Testis (tissue), 5 donors: ENCODE measurements around the gene PRR5L. TPM values are rescaled to one million over a fixed set of nuclear protein-coding genes. Genes with fewer than 3 reads are reported as not detected.

ENCODE experiments used
- DNase-seq: peaks from one replicate; pipeline ENCODE4 v3.0.0-alpha.2; 2019
- H3K27ac ChIP-seq, 2 donors: fragments of 200-600 bp; sonication (generic); one replicate each; pipeline ENCODE4 v1.5.1; 2019
- H3K27me3 ChIP-seq: fragments of 200-600 bp; sonication (generic); one replicate; pipeline ENCODE4 v1.5.1; 2019
- H3K36me3 ChIP-seq: fragments of 200-600 bp; sonication (generic); one replicate; pipeline ENCODE4 v1.5.1; 2017; ENCODE audit warnings: low read depth; ENCODE audit errors: missing control alignments
- H3K4me1 ChIP-seq: fragments of 200-600 bp; sonication (generic); one replicate; pipeline ENCODE4 v1.5.1; 2019
- H3K4me3 ChIP-seq, 2 donors: fragments of 200-600 bp; sonication (generic); one replicate each; pipeline ENCODE4 v1.5.1; 2017 to 2019
- H3K9me3 ChIP-seq: fragments of 200-600 bp; sonication (generic); one replicate; pipeline ENCODE4 v1.5.1; 2017
- POLR2A ChIP-seq: fragments of 450-650 bp; IDR thresholded peaks from one replicate; pipeline ENCODE4 v1.6.1; 2017; ENCODE audit warnings: antibody characterized with exemption, mild to moderate bottlenecking, moderate library complexity
- WGBS, 2 donors: methylation state at CpG; one replicate each; pipeline ENCODE4 v1.1.5; 2018; 5-methylcytosine and 5-hydroxymethylcytosine counted together
- intact Hi-C: fragments of 100-400 bp; cut with DNase I; formaldehyde crosslinking; loops from one replicate; pipeline ENCODE4 v1.15.1; 2023; ENCODE audit warnings: low total_unique reads
- long read RNA-seq, 2 donors: transcript quantifications; one replicate each; lab custom pipeline, GENCODE V29; 2026
- polyA plus RNA-seq: library from polyadenylated mRNA; stranded (reverse); fragments of 350-450 nt; fragmentation: Illumina TruSeq; extraction: RNeasy Lipid Tissue Mini Kit (QIAGEN cat#74804); gene quantifications from one replicate; pipeline ENCODE4 v1.2.3, GENCODE V29; 2014; ENCODE audit warnings: low read depth, low replicate concordance; ENCODE audit not compliant: insufficient read depth
- total RNA-seq, 2 donors: library from RNA; depleted of rRNA; stranded (reverse); fragments of >200 nt; gene quantifications; one replicate each; pipeline ENCODE4 v1.2.3, GENCODE V29; 2016
- TF ChIP-seq, protein P1 (sequence below), 3 experiments: fragments of 450-650 bp in 2 of 3; fragments of 200-600 bp in 1 of 3; sonication (generic) in 1 of 3; IDR thresholded peaks; one replicate each; pipeline ENCODE4 v1.5.1; 2016 to 2019; ENCODE audit warnings: antibody characterized with exemption in 3 of 3, mild to moderate bottlenecking in 2 of 3, moderate library complexity in 1 of 3

The PRR5L gene
- total RNA-seq (10 to 100 TPM; 14.7 to 15.4 TPM), polyA plus RNA-seq (8.1 TPM)
- long read RNA-seq, donor 1, result 0 reads
- long read RNA-seq, donor 2, result 0 reads

DNA sequence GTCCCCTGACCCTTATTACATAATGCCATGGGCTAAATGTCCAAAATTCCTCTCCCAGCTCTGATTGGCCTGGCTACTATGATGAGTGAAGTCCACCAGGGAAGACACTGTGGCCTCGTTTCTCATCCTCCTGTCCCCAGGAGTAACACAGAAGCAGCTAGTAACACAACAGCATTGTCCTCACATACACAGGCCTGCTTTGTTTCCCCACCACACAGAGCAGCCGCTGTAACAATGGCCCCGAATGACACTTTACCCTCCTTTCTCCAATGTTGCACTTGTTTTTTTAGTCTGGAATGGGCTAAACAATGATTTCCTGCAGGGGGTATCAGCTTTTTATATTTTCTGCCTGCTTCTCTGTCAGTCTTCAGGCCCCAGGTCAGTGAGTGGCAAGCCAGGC lies at the start of gene PRR5L:
Gene PRR5L (plus strand): TSS at position 363 of the 400 bp plus-strand sequence. CDS start 104,834 bp downstream, outside the sequence.
- H3K27me3 ChIP-seq, result no peaks in the 10 kb centered on the region
- H3K4me3 ChIP-seq, result no peak within 1 kb of the TSS
- 68 to 83% methylated on average over 3 of the region's 3 CpGs for WGBS, 2 donors
- H3K4me1 ChIP-seq, result no peaks in the 10 kb centered on the region
- no peak for TF ChIP-seq POLR2A
- TF ChIP-seq, protein P1, sequence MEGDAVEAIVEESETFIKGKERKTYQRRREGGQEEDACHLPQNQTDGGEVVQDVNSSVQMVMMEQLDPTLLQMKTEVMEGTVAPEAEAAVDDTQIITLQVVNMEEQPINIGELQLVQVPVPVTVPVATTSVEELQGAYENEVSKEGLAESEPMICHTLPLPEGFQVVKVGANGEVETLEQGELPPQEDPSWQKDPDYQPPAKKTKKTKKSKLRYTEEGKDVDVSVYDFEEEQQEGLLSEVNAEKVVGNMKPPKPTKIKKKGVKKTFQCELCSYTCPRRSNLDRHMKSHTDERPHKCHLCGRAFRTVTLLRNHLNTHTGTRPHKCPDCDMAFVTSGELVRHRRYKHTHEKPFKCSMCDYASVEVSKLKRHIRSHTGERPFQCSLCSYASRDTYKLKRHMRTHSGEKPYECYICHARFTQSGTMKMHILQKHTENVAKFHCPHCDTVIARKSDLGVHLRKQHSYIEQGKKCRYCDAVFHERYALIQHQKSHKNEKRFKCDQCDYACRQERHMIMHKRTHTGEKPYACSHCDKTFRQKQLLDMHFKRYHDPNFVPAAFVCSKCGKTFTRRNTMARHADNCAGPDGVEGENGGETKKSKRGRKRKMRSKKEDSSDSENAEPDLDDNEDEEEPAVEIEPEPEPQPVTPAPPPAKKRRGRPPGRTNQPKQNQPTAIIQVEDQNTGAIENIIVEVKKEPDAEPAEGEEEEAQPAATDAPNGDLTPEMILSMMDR (IDR thresholded peaks at IDR 0.05), result no peak
- peak; percentile 38 for DNase-seq
- intact Hi-C loops, result no loop called here
- H3K36me3 ChIP-seq, result no peaks in the 10 kb centered on the region
- no peaks in the 10 kb centered on the region for H3K9me3 ChIP-seq
- peak within 1 kb of the TSS in 1 of 2 donors; percentile 1 for H3K27ac ChIP-seq

DNA sequence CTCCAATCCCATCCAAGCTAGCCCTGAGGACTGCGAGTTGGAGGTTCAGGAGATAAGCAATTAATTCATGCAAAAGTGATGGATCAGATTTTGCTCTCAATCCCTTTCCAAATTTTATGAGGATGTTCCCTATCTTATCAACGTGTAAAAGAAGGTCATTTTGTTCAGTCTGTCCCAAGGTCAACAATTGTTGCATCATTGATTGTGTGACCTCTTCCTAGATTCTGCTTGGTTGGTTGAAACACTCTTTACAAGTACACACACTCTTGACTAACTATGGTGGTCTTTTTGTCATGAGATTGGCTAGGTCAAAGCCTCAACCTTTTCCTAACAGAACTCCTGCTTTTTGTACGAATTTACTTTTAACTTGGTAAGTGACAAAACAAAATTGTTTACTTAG lies 48.6 kb upstream of the PRR5L start:
- no peaks in the 10 kb centered on the region for H3K27me3 ChIP-seq
- 30 to 56% methylated on average over 3 of the region's 3 CpGs for WGBS, 2 donors
- H3K9me3 ChIP-seq, result no peaks in the 10 kb centered on the region
- H3K4me3 ChIP-seq, result no peak overlapping the region
- H3K4me1 ChIP-seq, result no peaks in the 10 kb centered on the region
- TF ChIP-seq, protein P1 (IDR thresholded peaks at IDR 0.05), result no peak
- no peak for TF ChIP-seq POLR2A
- no peaks in the 10 kb centered on the region for H3K36me3 ChIP-seq
- no peak overlapping the region for H3K27ac ChIP-seq
- DNase-seq, result no peak
- intact Hi-C loops, result no loop called here

- no peaks in the 10 kb centered on the region for H3K36me3 ChIP-seq
- intact Hi-C loops, result no loop called here
- TF ChIP-seq POLR2A, result no peak
- TF ChIP-seq, protein P1 (IDR thresholded peaks at IDR 0.05), result no peak
- no peaks in the 10 kb centered on the region for H3K4me1 ChIP-seq
- H3K9me3 ChIP-seq, result no peaks in the 10 kb centered on the region
- peak overlapping the region in 1 of 2 donors; percentile 65 for H3K27ac ChIP-seq
- DNase-seq, result no peak
- no peak overlapping the region for H3K4me3 ChIP-seq
- WGBS, 2 donors, result 73 to 88% methylated on average over 4 of the region's 4 CpGs
- H3K27me3 ChIP-seq, result no peaks in the 10 kb centered on the region
Observed at GRCh38 chr11:36248436-36248835, 47.7 kb upstream of the PRR5L start.

GRCh38 chr11:36249246-36249645 lies 46.8 kb upstream of the PRR5L start:
- H3K27ac ChIP-seq, result peak overlapping the region in 1 of 2 donors; percentile 65
- no peaks in the 10 kb centered on the region for H3K4me1 ChIP-seq
- H3K36me3 ChIP-seq, result no peaks in the 10 kb centered on the region
- 76% methylated on average over 2 of the region's 2 CpGs for WGBS, 2 donors
- H3K9me3 ChIP-seq, result no peaks in the 10 kb centered on the region
- DNase-seq, result peak; percentile 16
- TF ChIP-seq, protein P1 (IDR thresholded peaks at IDR 0.05), result no peak
- no peak for TF ChIP-seq POLR2A
- no peak overlapping the region for H3K4me3 ChIP-seq
- intact Hi-C loops, result no loop called here
- H3K27me3 ChIP-seq, result no peaks in the 10 kb centered on the region

- H3K9me3 ChIP-seq, result no peaks in the 10 kb centered on the region
- no peaks in the 10 kb centered on the region for H3K4me1 ChIP-seq
- no peaks in the 10 kb centered on the region for H3K36me3 ChIP-seq
- H3K4me3 ChIP-seq, result no peak overlapping the region
- no peak overlapping the region for H3K27ac ChIP-seq
- H3K27me3 ChIP-seq, result no peaks in the 10 kb centered on the region
- intact Hi-C loops, result no loop called here
- DNase-seq, result no peak
- no peak for TF ChIP-seq POLR2A
- TF ChIP-seq, protein P1 (IDR thresholded peaks at IDR 0.05), result no peak
- WGBS, 2 donors, result 86 to 100% methylated on average over 2 of the region's 2 CpGs
Observed at GRCh38 chr11:36251823-36252222, 44.3 kb upstream of the PRR5L start.
